Ishikawa (cell line): ENCODE results near the gene TCEANC.

Source experiments
- CEBPB ChIP-seq: IDR thresholded peaks from 2 replicates; pipeline ENCODE4 v1.6.1; 2012
- CREB1 ChIP-seq: IDR thresholded peaks from 2 replicates; pipeline ENCODE4 v1.6.1; 2012; ENCODE audit warnings: low read depth
- EGR1 ChIP-seq: IDR thresholded peaks from 2 replicates; pipeline ENCODE4 v1.6.1; 2012
- EP300 ChIP-seq: IDR thresholded peaks from 2 replicates; pipeline ENCODE4 v1.6.1; 2012; ENCODE audit warnings: borderline replicate concordance
- FOXM1 ChIP-seq: IDR thresholded peaks from 2 replicates; pipeline ENCODE4 v1.6.1; 2012; ENCODE audit warnings: low read depth, borderline replicate concordance
- NFIC ChIP-seq: IDR thresholded peaks from 2 replicates; pipeline ENCODE4 v1.6.1; 2012
- RAD21 ChIP-seq: IDR thresholded peaks from 2 replicates; pipeline ENCODE4 v1.6.1; 2012; ENCODE audit warnings: low read depth
- TAF1 ChIP-seq: IDR thresholded peaks from 2 replicates; pipeline ENCODE4 v1.6.1; 2012; ENCODE audit warnings: low read depth, mild to moderate bottlenecking
- TCF12 ChIP-seq: IDR thresholded peaks from 2 replicates; pipeline ENCODE4 v1.6.1; 2012; ENCODE audit warnings: low read depth
- YY1 ChIP-seq: IDR thresholded peaks from 2 replicates; pipeline ENCODE4 v1.6.1; 2012; ENCODE audit warnings: low read depth
- ZBTB7A ChIP-seq: IDR thresholded peaks from 2 replicates; pipeline ENCODE4 v1.6.1; 2012; ENCODE audit warnings: low read depth
- TF ChIP-seq, protein P1 (sequence below): IDR thresholded peaks from 2 replicates; pipeline ENCODE4 v1.6.1; 2012; ENCODE audit warnings: low read depth, mild to moderate bottlenecking
- TF ChIP-seq, protein P2 (sequence below): IDR thresholded peaks from 2 replicates; pipeline ENCODE4 v1.6.1; 2012

DNA sequence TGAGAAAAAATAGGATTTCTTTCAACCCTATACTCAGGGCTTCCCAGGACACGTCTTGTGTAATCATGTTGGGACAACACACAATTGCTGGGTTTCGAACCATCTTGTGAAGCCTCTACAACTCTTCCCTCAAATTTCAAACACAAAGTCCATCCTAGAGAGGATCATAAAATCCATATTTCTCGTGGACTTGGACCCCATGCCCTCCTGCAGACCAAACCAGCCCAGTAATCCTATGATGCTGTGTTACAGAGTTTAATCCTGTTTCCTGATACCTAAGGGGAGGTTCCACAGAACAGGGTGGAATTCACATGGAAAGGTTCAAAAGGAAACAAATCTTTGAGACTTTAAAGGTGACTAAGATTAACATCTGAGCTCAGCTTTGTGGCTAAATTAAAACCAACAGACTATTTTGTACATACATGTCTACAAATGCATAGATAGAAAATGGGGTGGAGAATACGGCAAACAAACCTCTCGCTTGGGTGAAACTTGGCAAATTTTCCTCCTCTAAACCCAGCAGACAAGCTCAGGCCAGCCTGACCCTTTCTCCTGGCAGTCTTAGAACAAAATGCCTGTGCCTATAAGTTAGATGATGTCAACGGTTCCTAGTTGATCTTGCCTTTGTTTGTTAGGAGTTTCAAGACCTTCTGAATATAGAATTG lies 45.5 kb upstream of the TCEANC start:
- no peak for TF ChIP-seq ZBTB7A
- no peak for TF ChIP-seq FOXM1
- TF ChIP-seq EGR1: no peak
- TF ChIP-seq RAD21: no peak
- TF ChIP-seq, protein P1, sequence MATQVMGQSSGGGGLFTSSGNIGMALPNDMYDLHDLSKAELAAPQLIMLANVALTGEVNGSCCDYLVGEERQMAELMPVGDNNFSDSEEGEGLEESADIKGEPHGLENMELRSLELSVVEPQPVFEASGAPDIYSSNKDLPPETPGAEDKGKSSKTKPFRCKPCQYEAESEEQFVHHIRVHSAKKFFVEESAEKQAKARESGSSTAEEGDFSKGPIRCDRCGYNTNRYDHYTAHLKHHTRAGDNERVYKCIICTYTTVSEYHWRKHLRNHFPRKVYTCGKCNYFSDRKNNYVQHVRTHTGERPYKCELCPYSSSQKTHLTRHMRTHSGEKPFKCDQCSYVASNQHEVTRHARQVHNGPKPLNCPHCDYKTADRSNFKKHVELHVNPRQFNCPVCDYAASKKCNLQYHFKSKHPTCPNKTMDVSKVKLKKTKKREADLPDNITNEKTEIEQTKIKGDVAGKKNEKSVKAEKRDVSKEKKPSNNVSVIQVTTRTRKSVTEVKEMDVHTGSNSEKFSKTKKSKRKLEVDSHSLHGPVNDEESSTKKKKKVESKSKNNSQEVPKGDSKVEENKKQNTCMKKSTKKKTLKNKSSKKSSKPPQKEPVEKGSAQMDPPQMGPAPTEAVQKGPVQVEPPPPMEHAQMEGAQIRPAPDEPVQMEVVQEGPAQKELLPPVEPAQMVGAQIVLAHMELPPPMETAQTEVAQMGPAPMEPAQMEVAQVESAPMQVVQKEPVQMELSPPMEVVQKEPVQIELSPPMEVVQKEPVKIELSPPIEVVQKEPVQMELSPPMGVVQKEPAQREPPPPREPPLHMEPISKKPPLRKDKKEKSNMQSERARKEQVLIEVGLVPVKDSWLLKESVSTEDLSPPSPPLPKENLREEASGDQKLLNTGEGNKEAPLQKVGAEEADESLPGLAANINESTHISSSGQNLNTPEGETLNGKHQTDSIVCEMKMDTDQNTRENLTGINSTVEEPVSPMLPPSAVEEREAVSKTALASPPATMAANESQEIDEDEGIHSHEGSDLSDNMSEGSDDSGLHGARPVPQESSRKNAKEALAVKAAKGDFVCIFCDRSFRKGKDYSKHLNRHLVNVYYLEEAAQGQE: no peak
- TF ChIP-seq, protein P2, sequence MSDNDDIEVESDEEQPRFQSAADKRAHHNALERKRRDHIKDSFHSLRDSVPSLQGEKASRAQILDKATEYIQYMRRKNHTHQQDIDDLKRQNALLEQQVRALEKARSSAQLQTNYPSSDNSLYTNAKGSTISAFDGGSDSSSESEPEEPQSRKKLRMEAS: no peak
- TF ChIP-seq EP300: no peak
- no peak for TF ChIP-seq CEBPB
- no peak for TF ChIP-seq NFIC
- TF ChIP-seq CREB1: no peak
- TF ChIP-seq YY1: no peak
- TF ChIP-seq TAF1: no peak
- no peak for TF ChIP-seq TCF12
